ENCODE measurements around the gene FBXO21. TPM values are rescaled to one million over a fixed set of nuclear protein-coding genes. Genes with fewer than 3 reads are reported as not detected.

FBXO21 gene
- total and polyA plus RNA-seq, 2 of the 4 experiments (the other 2 are of a cell fraction): 43.6 to 56.6 TPM

DNA sequence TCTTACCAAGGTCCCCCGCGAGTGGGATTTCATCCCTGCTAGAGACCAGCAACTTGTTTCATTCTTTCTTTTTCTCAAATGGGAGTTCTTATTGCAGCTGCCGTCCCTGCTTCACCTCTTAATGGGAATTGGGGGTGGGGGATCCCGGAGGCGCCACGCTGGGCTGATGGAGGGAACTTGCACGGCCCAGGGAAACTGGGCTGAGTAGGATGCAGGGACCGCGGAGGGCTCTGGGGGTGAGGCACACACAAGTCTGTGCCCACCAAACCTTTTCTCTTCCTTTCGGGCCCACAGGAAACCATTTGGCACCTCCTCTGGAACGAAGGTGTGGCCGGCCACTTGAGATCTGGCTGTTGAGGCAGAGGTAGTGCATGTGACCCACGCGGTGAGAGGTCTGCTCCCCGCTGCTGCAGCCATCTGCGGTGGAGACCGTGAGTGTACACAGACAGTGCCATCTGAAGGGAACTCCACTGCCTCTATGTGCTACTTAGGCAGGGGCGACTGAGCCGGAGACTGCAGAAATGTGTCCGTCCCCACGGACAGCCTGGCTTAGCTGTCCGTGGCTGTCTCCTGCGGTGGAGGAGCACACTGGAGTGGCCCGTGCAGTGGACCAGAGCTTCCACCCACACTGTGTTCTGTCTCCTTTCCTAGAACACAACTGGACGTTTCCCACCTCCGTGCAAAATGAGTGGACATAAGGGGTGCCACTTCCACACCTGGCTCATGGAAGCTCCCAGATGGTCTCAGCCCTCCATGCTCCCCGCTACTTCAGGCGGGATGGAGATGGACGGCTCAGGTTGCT is 49.0 kb downstream of the FBXO21 start:
- WGBS, 2 experiments (ENCODE audit: extremely low coverage in 2 of 2, insufficient read length in 1 of 2): 88% methylated on average over 10 of the region's 29 CpGs; no CpG with 5 or more reads in 1 of the 2 experiments
- intact Hi-C loops (cut with micrococcal nuclease): no loop called here

More for the DNA sequence above, 49.0 kb downstream of the FBXO21 start:
- Histone ChIP-seq H4K20me1 (ENCODE audit: insufficient read depth, low read length) (0 out of 2 replicates have a peak, but pooled peaks cover 4% of the 10 kb centered on the region), H2AK9ac (replicated peaks; ENCODE audit: low read depth, low read length, poor library complexity) (no peak overlapping the region), H3K56ac (ENCODE audit: extremely low read depth, insufficient read depth, low read length) (no peak overlapping the region), H2BK5ac (ENCODE audit: low read depth, low read length, poor library complexity, severe bottlenecking) (no peak overlapping the region), H2AFZ (replicated peaks; ENCODE audit: low read length, poor library complexity) (no peak overlapping the region), H3K27me3 (ENCODE audit: control insufficient read depth, insufficient read depth, low read length) (no peaks in the 10 kb centered on the region), H3K14ac (replicated peaks; ENCODE audit: low read depth, low read length) (no peak overlapping the region), H2BK15ac (ENCODE audit: low read depth, low read length) (no peak overlapping the region), H3K4me1 (ENCODE audit: control insufficient read depth, insufficient read depth, low read length) (no peaks in the 10 kb centered on the region), H3K79me1 (ENCODE audit: low read depth in 1 of 2, low read length in 2 of 2) (no peaks in the 10 kb centered on the region), H2AK5ac (ENCODE audit: low read depth, low read length) (no peak overlapping the region), H3K4me3 (ENCODE audit: insufficient read depth, low read depth, low read length) (no peak overlapping the region), H3K23ac (ENCODE audit: low read depth, low read length) (no peak overlapping the region), H3K9me3 (ENCODE audit: control insufficient read depth, insufficient read depth, low read length) (no peaks in the 10 kb centered on the region), H3K9ac (ENCODE audit: low read depth, low read length) (no peak overlapping the region), H3K36me3 (ENCODE audit: control insufficient read depth, insufficient read depth, low read length) (peaks cover 15% of the 10 kb centered on the region), H3K4ac (ENCODE audit: low read depth, low read length) (no peak overlapping the region), H2BK20ac (ENCODE audit: low read depth, low read length) (no peak overlapping the region), H3K9me1 (ENCODE audit: insufficient read depth, low read length) (no peaks in the 10 kb centered on the region), H2BK120ac (ENCODE audit: low read depth, low read length) (no peak overlapping the region), H3K27ac (ENCODE audit: insufficient read depth, low read length) (no peak overlapping the region), H4K91ac (ENCODE audit: insufficient read depth, low read depth, low read length) (no peak overlapping the region), H3K4me2 (ENCODE audit: low read depth, low read length) (no peak overlapping the region), H4K5ac (ENCODE audit: low read depth, low read length) (no peak overlapping the region), H4K8ac (ENCODE audit: low read depth in 2 of 2, low read length in 2 of 2) (no peak overlapping the region), H3K18ac (ENCODE audit: low read depth, low read length) (no peak overlapping the region)
- dilution Hi-C loops (cut with HindIII; ENCODE audit: low sequenced_read_pairs, unreplicated experiment): no loop called here
- TF ChIP-seq SMC3 (IDR thresholded peaks at IDR 0.05; ENCODE audit: low read depth, low read length): no peak
- TF ChIP-seq MXI1 (IDR thresholded peaks at IDR 0.05; ENCODE audit: borderline replicate concordance, low read depth, low read length): no peak
- TF ChIP-seq, protein P1, sequence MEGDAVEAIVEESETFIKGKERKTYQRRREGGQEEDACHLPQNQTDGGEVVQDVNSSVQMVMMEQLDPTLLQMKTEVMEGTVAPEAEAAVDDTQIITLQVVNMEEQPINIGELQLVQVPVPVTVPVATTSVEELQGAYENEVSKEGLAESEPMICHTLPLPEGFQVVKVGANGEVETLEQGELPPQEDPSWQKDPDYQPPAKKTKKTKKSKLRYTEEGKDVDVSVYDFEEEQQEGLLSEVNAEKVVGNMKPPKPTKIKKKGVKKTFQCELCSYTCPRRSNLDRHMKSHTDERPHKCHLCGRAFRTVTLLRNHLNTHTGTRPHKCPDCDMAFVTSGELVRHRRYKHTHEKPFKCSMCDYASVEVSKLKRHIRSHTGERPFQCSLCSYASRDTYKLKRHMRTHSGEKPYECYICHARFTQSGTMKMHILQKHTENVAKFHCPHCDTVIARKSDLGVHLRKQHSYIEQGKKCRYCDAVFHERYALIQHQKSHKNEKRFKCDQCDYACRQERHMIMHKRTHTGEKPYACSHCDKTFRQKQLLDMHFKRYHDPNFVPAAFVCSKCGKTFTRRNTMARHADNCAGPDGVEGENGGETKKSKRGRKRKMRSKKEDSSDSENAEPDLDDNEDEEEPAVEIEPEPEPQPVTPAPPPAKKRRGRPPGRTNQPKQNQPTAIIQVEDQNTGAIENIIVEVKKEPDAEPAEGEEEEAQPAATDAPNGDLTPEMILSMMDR (conservative IDR thresholded peaks at IDR 0.05; ENCODE audit: low read depth, low read length): no peak
- TF ChIP-seq MAZ (IDR thresholded peaks at IDR 0.05; ENCODE audit: borderline replicate concordance, low read depth, low read length): no peak
- no peak for TF ChIP-seq CEBPB (IDR thresholded peaks at IDR 0.05; ENCODE audit: low read depth, low read length)
- TF ChIP-seq, protein P2, sequence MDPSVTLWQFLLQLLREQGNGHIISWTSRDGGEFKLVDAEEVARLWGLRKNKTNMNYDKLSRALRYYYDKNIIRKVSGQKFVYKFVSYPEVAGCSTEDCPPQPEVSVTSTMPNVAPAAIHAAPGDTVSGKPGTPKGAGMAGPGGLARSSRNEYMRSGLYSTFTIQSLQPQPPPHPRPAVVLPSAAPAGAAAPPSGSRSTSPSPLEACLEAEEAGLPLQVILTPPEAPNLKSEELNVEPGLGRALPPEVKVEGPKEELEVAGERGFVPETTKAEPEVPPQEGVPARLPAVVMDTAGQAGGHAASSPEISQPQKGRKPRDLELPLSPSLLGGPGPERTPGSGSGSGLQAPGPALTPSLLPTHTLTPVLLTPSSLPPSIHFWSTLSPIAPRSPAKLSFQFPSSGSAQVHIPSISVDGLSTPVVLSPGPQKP (IDR thresholded peaks at IDR 0.05; ENCODE audit: borderline replicate concordance, low read depth, low read length): no peak
- no peak for TF ChIP-seq POLR2A (IDR thresholded peaks at IDR 0.05; ENCODE audit: low read depth, low read length)
- TF ChIP-seq MAFK (IDR thresholded peaks at IDR 0.05; ENCODE audit: low read depth, low read length): no peak
- TF ChIP-seq BHLHE40 (IDR thresholded peaks at IDR 0.05; ENCODE audit: low read depth, low read length): no peak
- TF ChIP-seq RAD21 (IDR thresholded peaks at IDR 0.05; ENCODE audit: low read length): no peak
- TF ChIP-seq RFX5 (IDR thresholded peaks at IDR 0.05; ENCODE audit: low read depth, low read length): no peak
- no peak for TF ChIP-seq FOS (IDR thresholded peaks at IDR 0.05; ENCODE audit: low read depth, low read length)
- TF ChIP-seq, protein P3, sequence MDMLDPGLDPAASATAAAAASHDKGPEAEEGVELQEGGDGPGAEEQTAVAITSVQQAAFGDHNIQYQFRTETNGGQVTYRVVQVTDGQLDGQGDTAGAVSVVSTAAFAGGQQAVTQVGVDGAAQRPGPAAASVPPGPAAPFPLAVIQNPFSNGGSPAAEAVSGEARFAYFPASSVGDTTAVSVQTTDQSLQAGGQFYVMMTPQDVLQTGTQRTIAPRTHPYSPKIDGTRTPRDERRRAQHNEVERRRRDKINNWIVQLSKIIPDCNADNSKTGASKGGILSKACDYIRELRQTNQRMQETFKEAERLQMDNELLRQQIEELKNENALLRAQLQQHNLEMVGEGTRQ (IDR thresholded peaks at IDR 0.05; ENCODE audit: low read depth, low read length): no peak
- no peak for TF ChIP-seq CHD1 (IDR thresholded peaks at IDR 0.05; ENCODE audit: low read depth, low read length)
- TF ChIP-seq NFE2L2 (IDR thresholded peaks at IDR 0.05; ENCODE audit: low read depth, low read length): no peak
- no peak for TF ChIP-seq RCOR1 (IDR thresholded peaks at IDR 0.05; ENCODE audit: insufficient replicate concordance, low read length)
- POLR2A ChIA-PET (ENCODE audit: unreplicated experiment): no interaction called here
- DNase-seq: no peak
- in situ Hi-C loops (cut with MboI; ENCODE audit: low sequenced_read_pairs): no loop called here
- ATAC-seq (ENCODE audit: low read depth): no peak
- CTCF ChIA-PET: no interaction called here
- no TSS peak for BruUV-seq (replicated peaks)
